NCI-H1930 (cell line): ENCODE results near the gene MDFIC2.
"Not testable (repeated sequence)": the region's sequence is repeated elsewhere in the genome, so short reads cannot be mapped to it uniquely, and the experiment has no call there.

Source experiments
- DNase-seq, 2 experiments: peaks; one replicate each; lab custom pipeline; 2025; lab: John Stamatoyannopoulos, UW

MDFIC2 gene

DNA sequence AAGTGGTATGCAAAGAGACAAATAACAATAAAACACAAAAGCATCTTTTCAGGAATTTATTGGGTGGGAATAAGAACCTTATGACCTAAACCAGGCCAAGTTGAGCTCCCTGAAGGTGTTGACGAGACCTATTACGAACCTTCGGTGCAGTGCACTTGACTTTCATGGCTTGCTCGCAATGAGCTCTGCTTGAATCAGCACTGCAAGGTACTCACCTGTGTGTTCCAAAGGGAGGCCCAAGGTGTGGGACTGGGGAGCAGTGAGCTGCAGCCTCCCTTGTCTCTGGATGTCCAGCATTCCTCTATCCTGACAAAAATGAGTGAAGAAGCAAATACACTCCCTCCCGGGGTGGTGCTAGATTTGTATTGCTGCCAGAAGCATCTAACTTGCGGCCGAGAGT is at the start of gene MDFIC2:
MDFIC2 (minus strand) TSS at position 303 of the 400 bp plus-strand sequence. CDS start 665 bp downstream, outside the sequence.
- DNase-seq: no peak

GRCh38 chr3:70360979-70361760 is 48.7 kb upstream of the MDFIC2 start:
- DNase-seq: no peak

DNA sequence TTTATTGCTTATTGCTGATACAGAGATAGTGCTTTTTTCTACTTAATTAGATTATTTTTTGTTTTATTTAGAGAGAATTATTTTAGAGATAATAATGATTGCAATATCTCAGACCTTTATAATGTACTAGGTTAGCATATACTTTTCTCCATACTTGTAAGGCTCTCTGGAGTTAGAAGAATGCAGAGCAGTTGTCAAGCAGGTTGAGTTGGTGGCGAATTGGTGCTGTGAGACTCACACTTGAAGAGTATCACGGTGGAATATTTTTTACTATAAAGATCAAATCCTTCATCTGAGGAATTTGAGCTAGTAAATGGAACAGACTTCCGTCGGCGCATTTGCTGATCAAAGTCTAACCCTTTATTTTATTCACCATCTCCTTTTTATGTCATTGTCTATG is 47.3 kb upstream of the MDFIC2 start:
- DNase-seq: no peak

GRCh38 chr3:70358978-70359580 is 46.6 kb upstream of the MDFIC2 start:
- DNase-seq: no peak

DNA sequence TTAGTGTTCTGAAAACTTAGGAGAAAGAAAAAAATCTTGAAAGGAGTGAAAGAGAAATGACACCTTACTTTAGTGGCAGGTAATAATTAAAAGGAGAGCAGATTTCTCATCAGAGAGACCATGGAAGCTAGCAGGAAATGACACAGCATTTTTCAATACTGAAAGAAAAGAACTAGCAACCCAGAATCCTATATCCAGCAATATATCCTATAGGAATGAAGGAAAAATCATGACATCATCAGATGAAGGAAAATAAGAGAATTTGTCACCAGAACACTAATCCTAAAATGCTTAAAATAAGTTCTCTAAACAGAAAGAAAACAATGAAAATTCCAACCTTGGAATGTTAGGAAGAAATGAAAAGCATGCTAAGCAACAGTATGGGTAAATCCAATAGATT is 39.8 kb upstream of the MDFIC2 start:
- no peak for DNase-seq

DNA sequence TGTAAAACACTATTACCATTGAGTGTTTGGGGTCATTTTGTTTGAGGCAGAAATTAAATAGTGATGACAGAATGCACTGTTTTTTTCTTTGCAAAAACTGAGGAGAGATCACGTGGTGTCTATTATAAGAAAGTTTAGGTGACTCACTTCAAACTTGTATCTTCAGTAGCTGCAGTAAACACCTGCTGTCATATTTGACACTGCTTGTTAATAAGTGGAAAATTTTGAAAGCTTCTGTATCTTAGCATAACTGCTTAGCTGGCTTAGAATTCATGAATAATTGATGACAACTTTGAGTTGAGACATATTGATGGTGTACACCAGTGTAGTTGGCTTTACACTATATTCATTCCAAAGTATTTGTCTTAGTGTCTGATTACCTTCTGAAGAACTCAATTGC is 29.7 kb upstream of the MDFIC2 start:
- no peak for DNase-seq

DNA sequence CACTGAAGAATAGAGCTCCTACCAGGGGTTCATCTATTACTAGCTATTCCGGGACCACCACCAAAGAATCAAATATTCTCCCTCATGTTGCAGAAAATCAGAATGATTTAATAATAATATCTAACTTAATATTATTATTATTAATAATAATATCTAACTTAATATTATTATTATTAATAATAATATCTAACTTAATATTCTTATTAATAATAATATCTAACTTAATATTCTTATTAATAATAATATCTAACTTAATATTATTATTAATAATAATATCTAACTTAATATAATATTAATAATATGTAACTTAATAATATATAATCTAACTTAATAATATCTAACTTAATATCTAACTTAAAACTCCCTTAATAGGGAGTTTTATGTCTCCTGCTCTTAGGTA is 24.4 kb upstream of the MDFIC2 start:
- DNase-seq: not testable (repeated sequence)

DNA sequence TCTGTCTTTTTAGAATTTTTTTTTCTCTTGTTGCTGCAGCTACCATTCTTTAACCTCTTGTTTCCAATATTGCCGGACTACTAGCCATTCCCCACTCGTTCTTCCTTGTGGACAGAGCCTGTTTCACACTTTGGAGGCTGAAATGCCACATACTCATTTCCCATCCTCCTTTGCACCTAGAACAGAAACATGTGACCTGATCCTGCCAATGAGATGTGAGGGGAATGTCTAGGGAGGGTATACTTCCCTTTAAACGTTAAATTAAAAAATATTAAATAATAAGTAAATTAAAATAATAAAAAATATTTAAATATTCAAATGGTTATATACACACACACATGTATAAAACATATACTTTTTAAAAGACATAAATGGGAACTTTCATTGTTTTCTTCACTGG is 20.6 kb upstream of the MDFIC2 start:
- DNase-seq: no peak

DNA sequence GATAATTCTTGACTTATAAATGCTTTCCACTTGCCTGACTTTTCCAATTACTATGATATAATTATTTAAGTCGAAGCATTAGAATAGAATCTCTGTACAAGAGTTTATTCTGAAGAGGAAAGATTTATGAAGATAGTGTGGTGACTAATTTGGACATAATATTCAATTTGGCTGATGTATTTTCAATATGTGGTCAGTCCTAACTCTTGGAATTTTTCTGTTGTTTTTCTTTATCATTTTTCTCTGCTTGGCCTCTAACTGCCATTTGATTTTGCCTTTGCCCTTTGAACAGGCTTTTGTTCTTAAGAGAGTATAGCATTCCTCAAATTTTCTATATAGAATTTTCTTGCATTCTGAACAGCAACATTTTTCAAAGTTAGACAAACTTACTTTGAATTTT is 2.6 kb upstream of the MDFIC2 start:
- DNase-seq: no peak

DNA sequence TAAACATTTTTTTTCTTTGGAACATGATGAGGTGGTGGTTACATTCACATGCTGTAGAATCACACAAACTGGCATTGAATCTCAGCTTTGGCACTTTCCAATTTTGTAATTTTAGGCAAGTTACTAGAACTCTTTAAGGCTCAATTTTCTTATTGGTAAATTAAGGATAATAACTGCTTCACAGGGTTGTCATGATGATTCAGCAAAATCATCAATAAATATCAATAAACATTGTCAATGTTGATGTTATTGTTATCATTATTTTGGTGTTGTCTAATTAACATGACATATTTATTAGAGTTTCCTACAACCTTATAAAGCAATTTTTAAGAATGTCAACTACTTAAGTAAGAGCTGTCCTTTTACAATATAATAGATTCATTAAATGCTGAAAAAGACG is 1.6 kb downstream of the MDFIC2 start:
- no peak for DNase-seq

DNA sequence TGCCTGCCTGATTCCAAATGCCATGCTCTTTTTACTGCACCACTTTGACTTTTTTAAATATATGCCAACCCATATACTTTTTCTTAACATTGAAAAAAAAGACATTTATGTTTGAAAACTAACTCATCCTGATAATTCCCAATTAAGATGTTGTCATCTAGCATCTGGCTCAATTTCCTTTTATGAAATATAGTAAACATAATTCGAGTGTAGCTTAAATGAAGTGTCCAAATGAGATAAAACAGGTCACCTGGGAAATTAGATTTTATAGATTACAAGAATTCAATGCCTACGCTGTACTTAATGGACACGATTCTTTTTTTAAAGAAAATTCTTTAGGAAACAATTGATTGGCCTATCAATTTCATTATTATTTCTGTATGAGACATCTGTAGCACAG is 2.8 kb downstream of the MDFIC2 start:
- no peak for DNase-seq

DNA sequence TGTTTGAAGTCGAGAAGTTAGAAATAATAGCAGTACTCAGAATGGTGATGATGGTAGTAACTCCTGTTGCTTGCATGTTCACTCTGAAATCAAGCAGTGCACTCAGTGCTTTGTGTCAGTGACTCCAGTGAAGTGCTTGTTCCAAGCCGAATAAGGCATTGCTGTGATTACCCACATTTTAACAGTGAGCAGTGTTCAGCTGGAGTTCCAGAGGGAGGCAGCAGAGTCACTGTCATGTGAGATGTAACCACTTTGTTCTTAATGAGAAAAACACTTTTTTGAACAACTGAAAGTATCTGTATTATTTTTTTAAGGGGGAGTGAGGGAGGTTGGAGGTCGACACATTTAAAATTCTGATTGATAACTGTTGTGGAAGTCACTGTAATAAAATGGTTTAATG is 3.7 kb downstream of the MDFIC2 start:
- peak in 1 of 2 experiments; percentile 2 for DNase-seq

GRCh38 chr3:70306736-70307135 is 5.7 kb downstream of the MDFIC2 start:
- DNase-seq: no peak

DNA sequence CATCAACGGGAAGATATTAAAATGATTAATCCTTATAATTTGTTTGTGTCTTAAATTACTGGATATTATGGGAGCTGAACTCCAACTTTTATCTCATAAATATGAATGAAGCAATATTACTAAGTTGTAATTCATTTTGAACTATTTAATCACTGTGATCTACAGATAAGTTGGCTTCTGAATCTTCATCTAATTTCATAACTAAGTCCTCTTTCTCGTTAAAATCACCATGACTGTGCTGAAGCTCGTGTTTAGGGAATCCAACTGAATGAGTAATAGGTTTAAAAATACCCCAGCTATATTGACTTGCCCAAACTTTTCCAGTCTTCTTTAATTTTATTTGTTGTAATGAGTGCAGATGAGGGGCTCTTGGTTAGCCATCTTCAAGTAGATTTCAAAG is 14.1 kb downstream of the MDFIC2 start:
- no peak for DNase-seq

GRCh38 chr3:70291097-70291482 is 21.3 kb downstream of the MDFIC2 start:
- no peak for DNase-seq

GRCh38 chr3:70290431-70291096 is 21.9 kb downstream of the MDFIC2 start:
- DNase-seq: not testable (repeated sequence)

DNA sequence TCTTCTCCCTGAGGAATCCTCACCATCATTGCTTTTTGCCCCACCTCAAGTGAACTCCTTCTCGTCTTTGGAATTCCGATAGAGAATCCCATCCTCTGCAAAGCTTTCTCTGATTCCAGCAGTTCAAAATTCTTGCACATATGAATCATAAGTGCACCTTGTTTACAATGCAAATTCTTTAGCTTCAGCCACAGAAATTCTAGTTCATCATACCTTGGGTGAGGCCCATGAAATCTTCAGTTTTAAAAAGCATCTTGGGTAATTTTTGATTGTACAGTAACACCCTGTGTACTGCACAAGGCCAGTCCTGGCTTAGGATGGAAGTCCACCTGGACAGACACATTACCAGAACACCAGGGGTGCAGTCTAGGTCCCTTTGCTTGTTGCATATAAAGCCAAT is 30.8 kb downstream of the MDFIC2 start:
- no peak for DNase-seq

- no peak for DNase-seq
Observed at GRCh38 chr3:70277304-70277703, 35.1 kb downstream of the MDFIC2 start.

GRCh38 chr3:70276901-70277300 is 35.5 kb downstream of the MDFIC2 start:
- DNase-seq: no peak

DNA sequence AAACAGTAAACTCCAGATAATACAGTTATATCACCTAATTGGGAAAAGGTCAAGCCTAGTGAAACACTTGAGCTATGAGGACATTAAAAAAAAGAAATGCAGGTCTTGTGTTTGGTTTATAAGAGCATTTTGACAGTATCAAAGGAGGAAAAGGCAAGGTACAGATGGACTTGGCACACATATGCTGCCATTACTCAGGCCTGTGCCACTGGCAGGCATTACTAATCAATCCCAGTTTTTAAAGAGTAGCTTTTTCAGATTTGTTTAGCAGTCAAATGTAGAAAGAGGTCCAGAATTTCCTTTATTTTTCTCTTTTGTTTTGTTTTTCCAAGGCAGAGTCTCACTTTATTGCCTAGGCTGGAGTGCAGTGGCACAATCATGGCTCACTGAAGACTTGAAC is 38.9 kb downstream of the MDFIC2 start:
- DNase-seq: no peak

DNA sequence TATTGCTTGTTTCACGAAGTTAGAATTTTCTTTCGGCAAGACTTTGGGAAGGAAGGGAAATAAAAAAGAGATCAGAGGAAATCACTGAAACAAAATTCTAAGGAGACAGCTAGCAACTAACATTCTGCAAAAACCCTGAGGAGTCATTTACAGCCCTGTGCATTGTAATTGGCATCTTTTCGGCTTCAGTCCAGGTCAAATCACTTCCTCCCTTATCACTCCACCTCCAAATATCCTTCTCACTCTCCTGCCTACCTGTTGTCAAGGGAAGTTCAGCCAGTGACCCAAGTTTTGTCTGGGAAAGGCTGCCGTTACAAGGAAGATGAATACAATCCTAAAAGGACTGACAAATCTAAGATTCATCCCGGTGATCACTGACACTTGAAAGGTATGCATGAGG is 39.6 kb downstream of the MDFIC2 start:
- no peak for DNase-seq

DNA sequence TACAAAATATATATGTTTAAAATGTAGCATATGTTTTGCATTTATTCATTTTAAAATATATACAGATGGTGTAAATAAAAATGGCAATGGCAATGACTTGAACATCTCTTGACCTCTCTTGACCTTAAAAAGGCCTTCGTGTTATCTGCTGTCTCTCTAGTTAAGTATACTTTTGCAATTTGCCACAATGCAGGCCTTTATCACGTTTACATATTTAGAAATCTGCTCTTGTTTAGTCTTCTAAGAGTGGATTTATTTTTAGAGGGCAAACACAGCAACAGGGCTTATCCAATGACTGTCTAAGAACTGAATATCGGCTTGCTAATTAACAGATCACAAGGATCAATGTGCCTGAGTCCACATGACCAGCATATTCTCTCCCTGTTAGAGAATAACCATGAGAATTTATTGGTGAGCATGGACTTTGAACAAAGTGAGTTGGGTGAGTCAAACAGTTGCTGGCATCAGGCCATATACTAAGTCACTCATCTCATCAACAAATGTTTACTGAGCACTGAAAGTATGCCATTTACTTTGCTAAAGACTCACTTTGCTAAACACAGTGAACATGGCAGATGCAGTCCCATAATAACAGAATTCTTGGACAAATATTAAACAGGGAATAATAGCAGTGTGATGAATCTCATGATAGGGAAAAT is 48.2 kb downstream of the MDFIC2 start:
- no peak for DNase-seq

GRCh38 chr3:70261283-70261682 is 51.2 kb downstream of the MDFIC2 start:
- no peak for DNase-seq
